Endothelial cell of umbilical vein (primary cell): ENCODE measurements around the gene ENAH. TPM values are rescaled to one million over a fixed set of nuclear protein-coding genes. Genes with fewer than 3 reads are reported as not detected.

Source experiments
- BruUV-seq: library from RNA; stranded (reverse); fragments of 400-500 nt; replicated peaks from 2 replicates; lab custom pipeline; 2021; lab: Mats Ljungman, UMichigan
- CTCF ChIA-PET: fragments of 300-600, 350-600 bp; sonication (Branson Sonifier 250); formaldehyde crosslinking; loops from one replicate; lab custom pipeline; 2021; ENCODE audit warnings: antibody characterized with exemption, inconsistent platforms; lab: Charles Lee
- POLR2A ChIA-PET: fragments of 300-600, 350-600 bp; sonication (Branson Sonifier 250); formaldehyde crosslinking; loops from one replicate; lab custom pipeline; 2021; ENCODE audit warnings: antibody characterized with exemption, inconsistent platforms; lab: Charles Lee
- DNase-seq: peaks from one replicate; pipeline ENCODE4 v3.0.0-alpha.2; 2011; ENCODE audit warnings: low read depth, low spot score
- FAIRE-seq: peaks from 2 replicates; lab custom pipeline; 2011; peaks lifted over from hg19 to GRCh38; lab: Jason Lieb, UNC
- H2AFZ ChIP-seq: 2 replicates; pipeline ENCODE4 v1.6.0; 2012; ENCODE audit warnings: low read depth, low read length, control low read depth, inconsistent platforms
- H3K27ac ChIP-seq: 2 replicates; pipeline ENCODE4 v1.5.1; 2011; ENCODE audit warnings: low read depth, mild to moderate bottlenecking, control low read depth, low read length, moderate library complexity; ENCODE audit not compliant: insufficient read depth
- H3K27me3 ChIP-seq, 2 experiments: 2 replicates each; pipeline versions ENCODE4 v1.6.0 to v1.6.1; 2011; ENCODE audit warnings: low read length in 2 of 2, mixed read lengths in 1 of 2; ENCODE audit not compliant: control insufficient read depth in 2 of 2, insufficient read depth in 2 of 2
- H3K36me3 ChIP-seq, 2 experiments: 2 replicates in 1 of 2; 3 replicates in 1 of 2; pipeline ENCODE4 v1.5.1; 2011; ENCODE audit warnings: low read length in 2 of 2, mild to moderate bottlenecking in 1 of 2, moderate library complexity in 1 of 2; ENCODE audit not compliant: control insufficient read depth in 2 of 2, insufficient read depth in 2 of 2; ENCODE audit errors: extremely low read depth in 1 of 2
- H3K4me1 ChIP-seq: 3 replicates; pipeline ENCODE4 v1.5.1; 2011; ENCODE audit warnings: mild to moderate bottlenecking, low read length; ENCODE audit not compliant: control insufficient read depth, insufficient read depth; ENCODE audit errors: extremely low read depth
- H3K4me2 ChIP-seq: 2 replicates; pipeline ENCODE4 v1.6.1; 2011; ENCODE audit warnings: low read length, control low read depth, mixed read lengths; ENCODE audit not compliant: insufficient read depth
- H3K4me3 ChIP-seq, 3 experiments: fragments of 200-600 bp in 1 of 3; sonication (generic), shearing (Covaris generic) in 1 of 3; replicated peaks in 1 of 3; 2 replicates each; pipeline ENCODE4 v1.5.1; 2011 to 2016; ENCODE audit warnings: control low read depth in 3 of 3, low read length in 3 of 3, mild to moderate bottlenecking in 2 of 3, inconsistent platforms in 1 of 3, low read depth in 1 of 3, moderate library complexity in 1 of 3; ENCODE audit not compliant: insufficient read depth in 1 of 3
- H3K79me2 ChIP-seq: 2 replicates; pipeline ENCODE4 v1.6.0; 2012; ENCODE audit warnings: low read length, inconsistent platforms; ENCODE audit not compliant: control insufficient read depth, insufficient read depth
- H3K9ac ChIP-seq: replicated peaks from 2 replicates; pipeline ENCODE3; 2011; ENCODE audit warnings: low read length, control low read depth; ENCODE audit not compliant: insufficient read depth; ENCODE audit errors: extremely low read depth
- H3K9me1 ChIP-seq: replicated peaks from 3 replicates; pipeline ENCODE4 v1.6.0; 2011; ENCODE audit warnings: mild to moderate bottlenecking, low read length; ENCODE audit not compliant: control insufficient read depth, insufficient read depth; ENCODE audit errors: extremely low read depth
- H3K9me3 ChIP-seq: replicated peaks from 2 replicates; pipeline ENCODE4 v1.5.1; 2012; ENCODE audit warnings: low read length, inconsistent platforms; ENCODE audit not compliant: control insufficient read depth, insufficient read depth
- H4K20me1 ChIP-seq: replicated peaks from 2 replicates; pipeline ENCODE3; 2011; ENCODE audit warnings: mild to moderate bottlenecking, low read length; ENCODE audit not compliant: control insufficient read depth, insufficient read depth; ENCODE audit errors: extremely low read depth
- EZH2 ChIP-seq: IDR thresholded peaks from 2 replicates; pipeline ENCODE4 v1.6.1; 2012; ENCODE audit warnings: borderline replicate concordance, low read depth, mild to moderate bottlenecking, moderate library complexity, low read length, inconsistent platforms; ENCODE audit not compliant: severe bottlenecking
- FOS ChIP-seq: IDR thresholded peaks from 2 replicates; pipeline ENCODE4 v1.6.1; 2011; ENCODE audit warnings: mild to moderate bottlenecking, low read length, moderate library complexity, borderline replicate concordance; ENCODE audit not compliant: insufficient read depth
- GATA2 ChIP-seq: IDR thresholded peaks from 2 replicates; pipeline ENCODE4 v1.7.0; 2011; ENCODE audit warnings: low read depth, mild to moderate bottlenecking, moderate library complexity, mixed read lengths, low read length; ENCODE audit not compliant: insufficient read length, insufficient read depth
- JUN ChIP-seq: IDR thresholded peaks from 2 replicates; pipeline ENCODE4 v1.6.1; 2011; ENCODE audit warnings: borderline replicate concordance, low read depth; ENCODE audit not compliant: insufficient read length, insufficient read depth
- MYC ChIP-seq: IDR thresholded peaks from one replicate; pipeline ENCODE4 v1.6.1; 2011; ENCODE audit warnings: mild to moderate bottlenecking, low read depth, low read length
- POLR2A ChIP-seq: IDR thresholded peaks from 2 replicates; pipeline ENCODE4 v1.6.1; 2012; ENCODE audit warnings: low read depth, mild to moderate bottlenecking, control low read depth, low read length
- POLR2AphosphoS5 ChIP-seq: IDR thresholded peaks from 2 replicates; pipeline ENCODE4 v1.6.1; 2012; ENCODE audit warnings: low read depth, mild to moderate bottlenecking, control low read depth, low read length, moderate library complexity; ENCODE audit not compliant: insufficient read depth
- dilution Hi-C: fragments of 300-500 bp; cut with MboI; formaldehyde crosslinking; loops from one replicate; pipeline ENCODE4 v1.15.0; 2019; ENCODE audit warnings: low sequenced_read_pairs; ENCODE audit not compliant: extremely low pct_ligation_motif_present
- intact Hi-C: fragments of 100-400 bp; cut with micrococcal nuclease; formaldehyde crosslinking; loops from one replicate; pipeline ENCODE4 v1.10.0; 2022
- polyA plus RNA-seq, 4 experiments: library from polyadenylated mRNA; depleted of rRNA in 3 of 4; stranded (reverse) in 3 of 4; unstranded in 1 of 4; fragments of >200 nt; gene quantifications; 2 replicates each; pipeline versions ENCODE4 v1.2.1 to v1.2.3, GENCODE V29; 2011 to 2012; ENCODE audit warnings: missing spikeins in 1 of 4
- total RNA-seq: library from RNA; stranded (reverse); gene quantifications from 2 replicates; pipeline ENCODE4 v1.2.3, GENCODE V29; 2021
- TF ChIP-seq, protein P1 (sequence below), 2 donors: IDR thresholded peaks; 1 replicate in 1 of 2; 2 replicates in 1 of 2; pipeline ENCODE4 v1.5.1; 2011; ENCODE audit warnings: low read length in 2 of 2, mild to moderate bottlenecking in 2 of 2, moderate library complexity in 2 of 2, control low read depth in 1 of 2, inconsistent platforms in 1 of 2, low read depth in 1 of 2; ENCODE audit not compliant: insufficient read depth in 1 of 2; ENCODE audit errors: extremely low read depth in 1 of 2
- TF ChIP-seq, protein P2 (sequence below): IDR thresholded peaks from 2 replicates; pipeline ENCODE4 v1.6.1; 2011; ENCODE audit not compliant: insufficient read depth, insufficient read length

Gene ENAH
- total and polyA plus RNA-seq, 2 donors (not counting 3 experiments of a cell fraction or from before 2014, with no cell fraction given), result 19.9 to 95.6 TPM

DNA sequence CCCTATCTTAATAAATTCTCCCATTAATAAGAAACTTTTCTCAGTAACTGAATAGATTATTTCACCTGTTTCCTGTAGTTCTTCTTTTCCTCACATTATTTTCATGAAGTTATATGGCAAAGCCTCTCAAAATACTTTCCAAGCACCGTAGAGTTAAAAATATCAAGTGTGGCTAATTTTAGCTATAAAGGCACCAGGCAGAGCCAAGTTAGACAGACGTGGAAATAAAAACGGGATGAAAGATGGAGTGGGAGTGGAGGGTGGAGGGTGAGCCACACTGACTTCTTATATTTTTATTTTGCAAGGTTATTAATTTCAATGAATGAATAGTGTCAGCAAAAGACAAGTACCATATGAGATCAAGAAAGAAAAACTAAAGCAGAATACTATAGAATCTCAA is 71.7 kb downstream of the ENAH start:
- FAIRE-seq (no peak), DNase-seq (peak; percentile 30)
- no peak overlapping the region for H2AFZ ChIP-seq
- peaks cover 4% of the 10 kb centered on the region for H4K20me1 ChIP-seq
- H3K4me1 ChIP-seq, result no peaks in the 10 kb centered on the region
- H3K4me3 ChIP-seq, result no peak overlapping the region
- POLR2A ChIA-PET, result no interaction called here
- no peak overlapping the region for H3K27ac ChIP-seq
- H3K9me3 ChIP-seq, result no peaks in the 10 kb centered on the region
- TF ChIP-seq POLR2AphosphoS5, result no peak
- TF ChIP-seq JUN, result no peak
- TF ChIP-seq, protein P1, sequence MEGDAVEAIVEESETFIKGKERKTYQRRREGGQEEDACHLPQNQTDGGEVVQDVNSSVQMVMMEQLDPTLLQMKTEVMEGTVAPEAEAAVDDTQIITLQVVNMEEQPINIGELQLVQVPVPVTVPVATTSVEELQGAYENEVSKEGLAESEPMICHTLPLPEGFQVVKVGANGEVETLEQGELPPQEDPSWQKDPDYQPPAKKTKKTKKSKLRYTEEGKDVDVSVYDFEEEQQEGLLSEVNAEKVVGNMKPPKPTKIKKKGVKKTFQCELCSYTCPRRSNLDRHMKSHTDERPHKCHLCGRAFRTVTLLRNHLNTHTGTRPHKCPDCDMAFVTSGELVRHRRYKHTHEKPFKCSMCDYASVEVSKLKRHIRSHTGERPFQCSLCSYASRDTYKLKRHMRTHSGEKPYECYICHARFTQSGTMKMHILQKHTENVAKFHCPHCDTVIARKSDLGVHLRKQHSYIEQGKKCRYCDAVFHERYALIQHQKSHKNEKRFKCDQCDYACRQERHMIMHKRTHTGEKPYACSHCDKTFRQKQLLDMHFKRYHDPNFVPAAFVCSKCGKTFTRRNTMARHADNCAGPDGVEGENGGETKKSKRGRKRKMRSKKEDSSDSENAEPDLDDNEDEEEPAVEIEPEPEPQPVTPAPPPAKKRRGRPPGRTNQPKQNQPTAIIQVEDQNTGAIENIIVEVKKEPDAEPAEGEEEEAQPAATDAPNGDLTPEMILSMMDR (IDR thresholded peaks at IDR 0.05; ENCODE audit: extremely low read depth in 1 of 2, insufficient read depth in 1 of 2, low read depth in 1 of 2, low read length in 2 of 2), result no peak
- TF ChIP-seq, protein P2, sequence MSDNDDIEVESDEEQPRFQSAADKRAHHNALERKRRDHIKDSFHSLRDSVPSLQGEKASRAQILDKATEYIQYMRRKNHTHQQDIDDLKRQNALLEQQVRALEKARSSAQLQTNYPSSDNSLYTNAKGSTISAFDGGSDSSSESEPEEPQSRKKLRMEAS, result no peak
- no peak for TF ChIP-seq FOS
- TF ChIP-seq EZH2, result no peak
- TF ChIP-seq POLR2A, result no peak
- no peak for TF ChIP-seq GATA2
- no peak for TF ChIP-seq MYC
- no peak overlapping the region for H3K4me2 ChIP-seq
- no TSS peak for BruUV-seq
- CTCF ChIA-PET, result interaction anchor here (0.6 to 2.2 kb wide), 4 partner anchors 12 to 191 kb away, joined by 3 to 7 read pairs (median 4); no protein-coding TSS in a partner anchor
- intact Hi-C loops, result no loop called here
- dilution Hi-C loops, result no loop called here
- no peaks in the 10 kb centered on the region for H3K27me3 ChIP-seq
- H3K9me1 ChIP-seq, result no peaks in the 10 kb centered on the region
- no peaks in the 10 kb centered on the region for H3K36me3 ChIP-seq
- peaks cover 34% of the 10 kb centered on the region for H3K79me2 ChIP-seq
- no peak overlapping the region for H3K9ac ChIP-seq
